GM19351 (cell line): Measurements from ENCODE around the gene RGS5.

Source experiments
- ATAC-seq: cut with Tn5 transposase; IDR thresholded peaks from one replicate; pipeline ENCODE4 v1.9.1; 2021; ENCODE audit warnings: mild to moderate bottlenecking, moderate library complexity; ENCODE audit not compliant: unreplicated experiment

The RGS5 gene

DNA sequence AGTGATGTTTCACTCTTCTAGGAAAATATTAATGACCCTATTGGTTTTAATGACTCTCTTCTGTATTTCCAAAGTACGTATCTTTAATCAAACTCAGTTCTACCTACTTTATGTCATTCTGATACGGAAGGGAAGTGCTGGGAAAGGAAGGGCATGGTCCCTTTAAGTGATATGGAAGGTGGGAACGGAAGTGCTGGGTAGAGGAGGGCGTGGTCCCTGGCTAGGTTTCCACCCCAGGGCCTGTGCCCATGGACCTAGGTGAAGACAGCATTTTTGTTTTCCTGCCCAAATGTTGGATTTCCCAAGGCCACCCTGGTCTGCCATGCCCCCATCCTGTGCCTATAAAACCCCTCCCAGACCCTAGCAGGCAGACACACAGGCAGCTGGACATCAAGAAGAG, 109.5 kb downstream of the RGS5 start:
- ATAC-seq: no peak
